Choroid plexus epithelial cell (primary cell): ENCODE measurements around the gene PIP5K1B.

Experiments
- DNase-seq: peaks from one replicate; pipeline ENCODE4 v3.0.0-alpha.2; 2010; ENCODE audit warnings: low read depth
- H3K4me3 ChIP-seq: 2 replicates; pipeline ENCODE4 v1.5.1; 2011; ENCODE audit warnings: low read depth, mild to moderate bottlenecking, control low read depth, low read length, moderate library complexity
- CTCF ChIP-seq: conservative IDR thresholded peaks from 2 replicates; pipeline ENCODE4 v1.5.1; 2011; ENCODE audit warnings: low read depth, mild to moderate bottlenecking, control low read depth, inconsistent platforms, low read length, moderate library complexity

PIP5K1B gene

GRCh38 chr9:68934329-68934644 is 229.2 kb downstream of the PIP5K1B start:
- no peak for DNase-seq
- TF ChIP-seq CTCF: no peak
- H3K4me3 ChIP-seq: no peak overlapping the region

GRCh38 chr9:68940573-68940972 is 235.5 kb downstream of the PIP5K1B start:
- DNase-seq: no peak
- no peak overlapping the region for H3K4me3 ChIP-seq
- no peak for TF ChIP-seq CTCF

GRCh38 chr9:68941780-68942459 is 236.9 kb downstream of the PIP5K1B start:
- H3K4me3 ChIP-seq: no peak overlapping the region
- TF ChIP-seq CTCF: no peak
- no peak for DNase-seq

- no peak for TF ChIP-seq CTCF
- H3K4me3 ChIP-seq: no peak overlapping the region
- no peak for DNase-seq
Observed at GRCh38 chr9:68942790-68943189, 237.8 kb downstream of the PIP5K1B start.

- no peak for TF ChIP-seq CTCF
- no peak overlapping the region for H3K4me3 ChIP-seq
- no peak for DNase-seq
Observed at GRCh38 chr9:68947015-68947414, 242.0 kb downstream of the PIP5K1B start.

- DNase-seq: no peak
- H3K4me3 ChIP-seq: no peak overlapping the region
- no peak for TF ChIP-seq CTCF
Observed at GRCh38 chr9:68947842-68948569, 243.0 kb downstream of the PIP5K1B start.
